AG04450 (cell line): Measurements from ENCODE around the gene SERPINI1. TPM values are rescaled to one million over a fixed set of nuclear protein-coding genes. Genes with fewer than 3 reads are reported as not detected.
A peak's percentile ranks its signal among the peaks of the same experiment; 100 is the strongest.

ENCODE experiments used
- CTCF ChIA-PET: fragments of 300-600, 350-600 bp; formaldehyde crosslinking; extraction: SDS; loops from one replicate; lab custom pipeline; 2022; ENCODE audit warnings: antibody characterized with exemption, inconsistent platforms; lab: Charles Lee
- POLR2A ChIA-PET: fragments of 350-600 bp; formaldehyde crosslinking; extraction: SDS; loops from one replicate; lab custom pipeline; 2021; ENCODE audit warnings: antibody characterized with exemption, inconsistent platforms; lab: Yijun Ruan, JAX
- DNase-seq: peaks from one replicate; pipeline ENCODE4 v3.0.0-alpha.2; 2011; ENCODE audit warnings: low read depth, low spot score
- H3K27ac ChIP-seq: one replicate; pipeline ENCODE4 v1.5.1; 2012; ENCODE audit warnings: low read depth, low read length, control low read depth
- H3K27me3 ChIP-seq: one replicate; pipeline ENCODE4 v1.6.0; 2012; ENCODE audit warnings: low read length; ENCODE audit not compliant: control insufficient read depth, insufficient read depth
- H3K4me3 ChIP-seq: 2 replicates; pipeline ENCODE4 v1.5.1; 2011; ENCODE audit warnings: mild to moderate bottlenecking, low read depth, low read length, control low read depth
- H3K9me3 ChIP-seq: 2 replicates; pipeline ENCODE4 v1.5.1; 2012; ENCODE audit warnings: low read length; ENCODE audit not compliant: control insufficient read depth, insufficient read depth
- polyA plus RNA-seq: library from polyadenylated mRNA; depleted of rRNA; stranded (reverse); fragments of >200 nt; gene quantifications from 2 replicates; pipeline ENCODE4 v1.2.3, GENCODE V29; 2011; rRNA removed
- small RNA-seq: library from RNA; depleted of rRNA; stranded (forward); fragments of <200 nt; gene quantifications from one replicate; pipeline ENCODE3, GENCODE V24; 2012; ENCODE audit warnings: low read depth; ENCODE audit not compliant: insufficient read length
- TF ChIP-seq, protein P1 (sequence below): IDR thresholded peaks from 2 replicates; pipeline ENCODE4 v1.5.1; 2011; ENCODE audit warnings: low read depth, low read length, control low read depth, inconsistent platforms

SERPINI1 gene
- polyA plus RNA-seq, 1 experiment = 0.88 TPM

- TF ChIP-seq, protein P1, sequence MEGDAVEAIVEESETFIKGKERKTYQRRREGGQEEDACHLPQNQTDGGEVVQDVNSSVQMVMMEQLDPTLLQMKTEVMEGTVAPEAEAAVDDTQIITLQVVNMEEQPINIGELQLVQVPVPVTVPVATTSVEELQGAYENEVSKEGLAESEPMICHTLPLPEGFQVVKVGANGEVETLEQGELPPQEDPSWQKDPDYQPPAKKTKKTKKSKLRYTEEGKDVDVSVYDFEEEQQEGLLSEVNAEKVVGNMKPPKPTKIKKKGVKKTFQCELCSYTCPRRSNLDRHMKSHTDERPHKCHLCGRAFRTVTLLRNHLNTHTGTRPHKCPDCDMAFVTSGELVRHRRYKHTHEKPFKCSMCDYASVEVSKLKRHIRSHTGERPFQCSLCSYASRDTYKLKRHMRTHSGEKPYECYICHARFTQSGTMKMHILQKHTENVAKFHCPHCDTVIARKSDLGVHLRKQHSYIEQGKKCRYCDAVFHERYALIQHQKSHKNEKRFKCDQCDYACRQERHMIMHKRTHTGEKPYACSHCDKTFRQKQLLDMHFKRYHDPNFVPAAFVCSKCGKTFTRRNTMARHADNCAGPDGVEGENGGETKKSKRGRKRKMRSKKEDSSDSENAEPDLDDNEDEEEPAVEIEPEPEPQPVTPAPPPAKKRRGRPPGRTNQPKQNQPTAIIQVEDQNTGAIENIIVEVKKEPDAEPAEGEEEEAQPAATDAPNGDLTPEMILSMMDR = peak; percentile 42
- ChIA-PET POLR2A (no interaction called here), CTCF (interaction anchor here (0.6 to 2.8 kb wide), 4 partner anchors 9 to 25 kb away, joined by 3 to 16 read pairs (median 5); no protein-coding TSS in a partner anchor)
- Histone ChIP-seq H3K27ac (no peak overlapping the region), H3K4me3 (no peak overlapping the region), H3K27me3 (no peaks in the 10 kb centered on the region), H3K9me3 (no peaks in the 10 kb centered on the region)
- no peak for DNase-seq
Measured at GRCh38 chr3:167872941-167873340, 137.4 kb downstream of the SERPINI1 start.

DNA sequence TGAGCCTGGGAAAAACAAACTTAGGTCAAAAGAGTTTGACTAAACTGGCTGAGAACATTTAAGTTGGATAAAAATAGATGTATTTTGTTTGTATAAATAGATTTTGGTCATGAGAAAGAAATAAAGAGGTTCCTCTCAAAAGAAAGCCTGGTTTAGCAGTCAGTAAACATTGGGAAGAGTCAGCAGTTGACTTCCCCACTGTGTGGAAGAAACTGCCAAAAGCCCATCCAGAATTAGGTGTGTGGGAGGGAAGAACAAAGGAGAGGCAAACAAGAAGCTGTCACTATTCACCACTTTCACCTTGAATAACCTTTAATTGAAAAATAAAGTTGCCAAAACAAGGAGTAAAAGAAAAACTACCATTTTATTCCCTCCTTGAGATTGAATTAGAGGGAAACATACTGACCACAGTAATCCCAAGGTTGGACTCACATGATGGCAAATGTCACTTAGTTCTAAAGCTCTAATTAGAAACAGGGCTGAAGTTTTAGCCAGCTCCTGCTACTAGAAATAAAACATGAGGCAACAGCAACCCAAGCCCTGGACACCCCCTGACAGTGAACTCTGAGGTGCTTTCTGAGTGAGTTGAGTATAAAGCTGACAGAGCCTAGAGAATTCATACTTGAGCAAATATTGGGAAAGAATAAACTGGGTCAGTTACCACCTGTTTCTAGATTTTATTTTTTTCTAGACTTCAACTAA lies 139.3 kb downstream of the SERPINI1 start:
- ChIA-PET POLR2A (no interaction called here), CTCF (no interaction called here)
- Histone ChIP-seq H3K9me3 (no peaks in the 10 kb centered on the region), H3K27ac (no peak overlapping the region), H3K27me3 (no peaks in the 10 kb centered on the region), H3K4me3 (no peak overlapping the region)
- TF ChIP-seq, protein P1 = no peak
- DNase-seq = no peak

Small RNA genes lying within 50 kb of the gene (small RNA-seq; reads per million reads assigned to genes)
- gene HMGN1P8 = not detected

Other genes with a start within 250 kb of the SERPINI1 start
- not detected in 2 replicates for gene WDR49, start 81.8 kb upstream of the SERPINI1 start, polyA plus RNA-seq
- 55.9 and 79.5 TPM in 2 replicates for gene PDCD10, start 829 bp upstream of the SERPINI1 start, polyA plus RNA-seq